Testis (tissue), 3 donors: ENCODE measurements around the gene MYLIP. TPM values are rescaled to one million over a fixed set of nuclear protein-coding genes. Genes with fewer than 3 reads are reported as not detected.

Experiments used
- DNase-seq: peaks from one replicate; pipeline ENCODE4 v3.0.0-alpha.2; 2019
- H3K27ac ChIP-seq, 2 donors: fragments of 200-600 bp; sonication (generic); one replicate each; pipeline ENCODE4 v1.5.1; 2019
- H3K27me3 ChIP-seq: fragments of 200-600 bp; sonication (generic); one replicate; pipeline ENCODE4 v1.5.1; 2019
- H3K36me3 ChIP-seq: fragments of 200-600 bp; sonication (generic); one replicate; pipeline ENCODE4 v1.5.1; 2017; ENCODE audit warnings: low read depth; ENCODE audit errors: missing control alignments
- H3K4me1 ChIP-seq: fragments of 200-600 bp; sonication (generic); one replicate; pipeline ENCODE4 v1.5.1; 2019
- H3K4me3 ChIP-seq, 2 donors: fragments of 200-600 bp; sonication (generic); one replicate each; pipeline ENCODE4 v1.5.1; 2017 to 2019
- H3K9me3 ChIP-seq: fragments of 200-600 bp; sonication (generic); one replicate; pipeline ENCODE4 v1.5.1; 2017
- CTCF ChIP-seq, 3 experiments: fragments of 450-650 bp in 2 of 3; fragments of 200-600 bp in 1 of 3; sonication (generic) in 1 of 3; IDR thresholded peaks; one replicate each; pipeline ENCODE4 v1.5.1; 2016 to 2019; ENCODE audit warnings: antibody characterized with exemption in 3 of 3, mild to moderate bottlenecking in 2 of 3, moderate library complexity in 1 of 3
- POLR2A ChIP-seq: fragments of 450-650 bp; IDR thresholded peaks from one replicate; pipeline ENCODE4 v1.6.1; 2017; ENCODE audit warnings: antibody characterized with exemption, mild to moderate bottlenecking, moderate library complexity
- WGBS, 2 donors: methylation state at CpG; one replicate each; pipeline ENCODE4 v1.1.5; 2018; 5-methylcytosine and 5-hydroxymethylcytosine counted together
- intact Hi-C: fragments of 100-400 bp; cut with DNase I; formaldehyde crosslinking; loops from one replicate; pipeline ENCODE4 v1.15.1; 2023; ENCODE audit warnings: low total_unique reads
- polyA plus RNA-seq: library from polyadenylated mRNA; stranded (reverse); fragments of 350-450 nt; fragmentation: Illumina TruSeq; extraction: RNeasy Lipid Tissue Mini Kit (QIAGEN cat#74804); gene quantifications from one replicate; pipeline ENCODE4 v1.2.3, GENCODE V29; 2014; ENCODE audit warnings: low read depth, low replicate concordance; ENCODE audit not compliant: insufficient read depth
- total RNA-seq, 2 donors: library from RNA; depleted of rRNA; stranded (reverse); fragments of >200 nt; gene quantifications; one replicate each; pipeline ENCODE4 v1.2.3, GENCODE V29; 2016

MYLIP gene
- total and polyA plus RNA-seq, 3 donors from 2014 or later: 39.1 to 48.1 (median 45.0) TPM

- WGBS, 2 donors: 85 to 88% methylated on average over 6 of the region's 6 CpGs
- H3K27me3 ChIP-seq: no peaks in the 10 kb centered on the region
- intact Hi-C loops: no loop called here
- no peaks in the 10 kb centered on the region for H3K36me3 ChIP-seq
- H3K9me3 ChIP-seq: no peaks in the 10 kb centered on the region
- no peak for DNase-seq
- no peak for TF ChIP-seq CTCF (IDR thresholded peaks at IDR 0.05)
- TF ChIP-seq POLR2A: no peak
- H3K4me3 ChIP-seq: no peak overlapping the region
- no peaks in the 10 kb centered on the region for H3K4me1 ChIP-seq
- H3K27ac ChIP-seq: no peak overlapping the region
Observed at GRCh38 chr6:16095180-16095579, 33.7 kb upstream of the MYLIP start.

GRCh38 chr6:16097382-16098171 is 31.3 kb upstream of the MYLIP start:
- H3K36me3 ChIP-seq: no peaks in the 10 kb centered on the region
- H3K4me3 ChIP-seq: no peak overlapping the region
- no peak for DNase-seq
- WGBS, 2 donors: 87 to 92% methylated on average over 6 of the region's 6 CpGs
- TF ChIP-seq POLR2A (no peak), CTCF (IDR thresholded peaks at IDR 0.05) (no peak)
- no peak overlapping the region for H3K27ac ChIP-seq
- H3K27me3 ChIP-seq: no peaks in the 10 kb centered on the region
- intact Hi-C loops: no loop called here
- no peaks in the 10 kb centered on the region for H3K4me1 ChIP-seq
- no peaks in the 10 kb centered on the region for H3K9me3 ChIP-seq

- no peak for TF ChIP-seq CTCF (IDR thresholded peaks at IDR 0.05)
- TF ChIP-seq POLR2A: no peak
- H3K9me3 ChIP-seq: no peaks in the 10 kb centered on the region
- no peaks in the 10 kb centered on the region for H3K36me3 ChIP-seq
- H3K27me3 ChIP-seq: no peaks in the 10 kb centered on the region
- intact Hi-C loops: no loop called here
- H3K4me3 ChIP-seq: no peak overlapping the region
- WGBS, 2 donors: 92% methylated on average over 5 of the region's 5 CpGs
- no peak overlapping the region for H3K27ac ChIP-seq
- no peak for DNase-seq
- no peaks in the 10 kb centered on the region for H3K4me1 ChIP-seq
Observed at GRCh38 chr6:16098211-16098610, 30.7 kb upstream of the MYLIP start.

GRCh38 chr6:16102208-16102607 is 26.7 kb upstream of the MYLIP start:
- TF ChIP-seq POLR2A (no peak), CTCF (IDR thresholded peaks at IDR 0.05) (no peak)
- H3K27me3 ChIP-seq: no peaks in the 10 kb centered on the region
- DNase-seq: no peak
- H3K27ac ChIP-seq: no peak overlapping the region
- no peak overlapping the region for H3K4me3 ChIP-seq
- H3K9me3 ChIP-seq: no peaks in the 10 kb centered on the region
- no peaks in the 10 kb centered on the region for H3K4me1 ChIP-seq
- intact Hi-C loops: no loop called here
- 75 to 84% methylated on average over 3 of the region's 3 CpGs for WGBS, 2 donors
- no peaks in the 10 kb centered on the region for H3K36me3 ChIP-seq

- Histone ChIP-seq H3K4me3 (no peak overlapping the region), H3K27me3 (no peaks in the 10 kb centered on the region), H3K27ac (no peak overlapping the region), H3K9me3 (no peaks in the 10 kb centered on the region), H3K36me3 (no peaks in the 10 kb centered on the region), H3K4me1 (peaks cover under 1% of the 10 kb centered on the region)
- 77 to 79% methylated on average over 7 of the region's 7 CpGs for WGBS, 2 donors
- no peak for DNase-seq
- no peak for TF ChIP-seq CTCF (IDR thresholded peaks at IDR 0.05)
- no peak for TF ChIP-seq POLR2A
- intact Hi-C loops: no loop called here
Observed at GRCh38 chr6:16103722-16104121, 25.2 kb upstream of the MYLIP start.
